M059J (cell line): ENCODE data around the gene WFIKKN1. TPM values are rescaled to one million over a fixed set of nuclear protein-coding genes. Genes with fewer than 3 reads are reported as not detected.

Experiments used
- DNase-seq: peaks from one replicate; pipeline ENCODE4 v3.0.0-alpha.2; 2012; ENCODE audit warnings: low read depth
- total RNA-seq: library from RNA; depleted of rRNA; stranded (reverse); fragments of >200 nt; shearing (Covaris generic); gene quantifications from 2 replicates; pipeline ENCODE4 v1.2.3, GENCODE V29; 2014; rRNA removed

WFIKKN1 gene
- total RNA-seq, 1 experiment from 2014 or later, result 0.62 TPM

GRCh38 chr16:683396-684070 lies 52.7 kb downstream of the WFIKKN1 start:
- DNase-seq, result no peak

Other genes starting within 250 kb of the WFIKKN1 start
- gene PGAP6, start 249.0 kb upstream of the WFIKKN1 start, total RNA-seq, result 54.9 and 71.2 TPM in 2 replicates
- 92.0 and 101 TPM in 2 replicates for gene NME4, start 233.8 kb upstream of the WFIKKN1 start, total RNA-seq
- gene DECR2, start 229.1 kb upstream of the WFIKKN1 start, total RNA-seq, result 2.2 and 6.6 TPM in 2 replicates
- 14.0 and 21.1 TPM in 2 replicates for gene RAB11FIP3, start 205.3 kb upstream of the WFIKKN1 start, total RNA-seq
- gene CAPN15, start 103.3 kb upstream of the WFIKKN1 start, total RNA-seq, result 23.2 and 36.7 TPM in 2 replicates
- not detected in 2 replicates for gene PRR35, start 70.6 kb upstream of the WFIKKN1 start, total RNA-seq
- 0.12 TPM in 1 of 2 replicates, not detected in the other for gene NHLRC4, start 64.0 kb upstream of the WFIKKN1 start, total RNA-seq
- gene PIGQ, start 61.0 kb upstream of the WFIKKN1 start, total RNA-seq, result 35.9 and 43.8 TPM in 2 replicates
- 15.2 and 16.8 TPM in 2 replicates for gene RAB40C, start 40.9 kb upstream of the WFIKKN1 start, total RNA-seq
- gene METTL26, start 5.3 kb downstream of the WFIKKN1 start, total RNA-seq, result 150 and 177 TPM in 2 replicates
- gene MCRIP2, start 10.8 kb downstream of the WFIKKN1 start, total RNA-seq, result 8.5 and 20.9 TPM in 2 replicates
- 15.8 and 16.1 TPM in 2 replicates for gene WDR90, start 18.4 kb downstream of the WFIKKN1 start, total RNA-seq
- gene RHOT2, start 37.1 kb downstream of the WFIKKN1 start, total RNA-seq, result 25.7 and 38.5 TPM in 2 replicates
- gene RHBDL1, start 44.7 kb downstream of the WFIKKN1 start, total RNA-seq, result 0.15 TPM in 1 of 2 replicates, not detected in the other
- 133 and 153 TPM in 2 replicates for gene STUB1, start 49.4 kb downstream of the WFIKKN1 start, total RNA-seq
- gene JMJD8, start 53.3 kb downstream of the WFIKKN1 start, total RNA-seq, result 57.8 and 68.5 TPM in 2 replicates
- 3.4 and 9.0 TPM in 2 replicates for gene WDR24, start 59.4 kb downstream of the WFIKKN1 start, total RNA-seq
- 8.1 and 12.0 TPM in 2 replicates for gene FBXL16, start 74.8 kb downstream of the WFIKKN1 start, total RNA-seq
- 96.4 and 142 TPM in 2 replicates for gene METRN, start 84.1 kb downstream of the WFIKKN1 start, total RNA-seq
- gene ANTKMT, start 90.2 kb downstream of the WFIKKN1 start, total RNA-seq, result 11.0 and 30.4 TPM in 2 replicates
- gene CCDC78, start 95.5 kb downstream of the WFIKKN1 start, total RNA-seq, result 0.25 TPM in 1 of 2 replicates, not detected in the other
- 3.6 and 4.9 TPM in 2 replicates for gene HAGHL, start 96.1 kb downstream of the WFIKKN1 start, total RNA-seq
- gene CIAO3, start 110.0 kb downstream of the WFIKKN1 start, total RNA-seq, result 24.0 and 27.1 TPM in 2 replicates
- 1.7 and 2.1 TPM in 2 replicates for gene MSLN, start 129.7 kb downstream of the WFIKKN1 start, total RNA-seq
- 19.5 and 47.7 TPM in 2 replicates for gene RPUSD1, start 157.4 kb downstream of the WFIKKN1 start, total RNA-seq
- 10.2 and 20.7 TPM in 2 replicates for gene CHTF18, start 157.6 kb downstream of the WFIKKN1 start, total RNA-seq
- gene GNG13, start 169.7 kb downstream of the WFIKKN1 start, total RNA-seq, result not detected in 2 replicates